Neural cell (in vitro differentiated cells): ENCODE measurements around the gene ATP9B. TPM values are rescaled to one million over a fixed set of nuclear protein-coding genes. Genes with fewer than 3 reads are reported as not detected.

Experiments
- H2AFZ ChIP-seq: fragments of 200-600, 300-800 bp; sonication (generic), shearing (Covaris generic); 2 replicates; pipeline ENCODE4 v1.6.0; 2014; ENCODE audit warnings: low read depth, mild to moderate bottlenecking, antibody characterized with exemption, low read length, moderate library complexity
- H3F3A ChIP-seq: fragments of 200-600 bp; shearing (Covaris generic); 2 replicates; pipeline ENCODE4 v1.6.1; 2016; ENCODE audit warnings: mild to moderate bottlenecking, moderate library complexity, mixed read lengths, antibody characterized with exemption, low read length; ENCODE audit not compliant: insufficient read depth, poor library complexity, severe bottlenecking
- H3K27ac ChIP-seq: fragments of 200-600, 300-800 bp; sonication (generic), shearing (Covaris generic); 2 replicates; pipeline ENCODE4 v1.5.1; 2014; ENCODE audit warnings: mild to moderate bottlenecking, low read length, moderate library complexity
- H3K27me3 ChIP-seq: fragments of 300-800, 200-600 bp; sonication (generic), shearing (Covaris generic); 2 replicates; pipeline ENCODE4 v1.6.0; 2014; ENCODE audit warnings: mild to moderate bottlenecking, low read depth, low read length, moderate library complexity; ENCODE audit not compliant: insufficient read depth
- H3K36me3 ChIP-seq: fragments of 300-800, 200-600 bp; sonication (generic), shearing (Covaris generic); 2 replicates; pipeline ENCODE4 v1.5.1; 2014; ENCODE audit warnings: mild to moderate bottlenecking, antibody characterized with exemption, low read length, moderate library complexity; ENCODE audit not compliant: insufficient read depth
- H3K4me2 ChIP-seq: fragments of 300-800, 200-600 bp; sonication (generic), shearing (Covaris generic); 2 replicates; pipeline ENCODE4 v1.6.0; 2014; ENCODE audit warnings: mild to moderate bottlenecking, low read length
- H3K4me3 ChIP-seq: fragments of 300-800, 200-600 bp; sonication (generic), shearing (Covaris generic); 2 replicates; pipeline ENCODE4 v1.5.1; 2014; ENCODE audit warnings: mild to moderate bottlenecking, low read length, moderate library complexity
- H3K79me2 ChIP-seq: fragments of 200-600 bp; shearing (Covaris generic); replicated peaks from 2 replicates; pipeline ENCODE4 v1.6.0; 2014; ENCODE audit warnings: mild to moderate bottlenecking, low read length, moderate library complexity; ENCODE audit not compliant: insufficient read depth
- H3K9ac ChIP-seq: fragments of 300-800, 200-600 bp; sonication (generic), shearing (Covaris generic); 2 replicates; pipeline ENCODE4 v1.6.1; 2016; ENCODE audit warnings: mild to moderate bottlenecking, low read length, mixed read lengths
- H3K9me2 ChIP-seq: fragments of 200-600 bp; shearing (Covaris generic); 2 replicates; pipeline ENCODE4 v1.6.1; 2016; ENCODE audit warnings: mild to moderate bottlenecking, low read length, mixed read lengths; ENCODE audit not compliant: insufficient read depth
- H3K9me3 ChIP-seq: fragments of 200-600, 300-800 bp; sonication (generic), shearing (Covaris generic); 2 replicates; pipeline ENCODE4 v1.6.1; 2016; ENCODE audit warnings: mild to moderate bottlenecking, mixed run types, low read length, moderate library complexity, mixed read lengths
- H4K20me1 ChIP-seq: fragments of 200-600 bp; shearing (Covaris generic); 2 replicates; pipeline ENCODE4 v1.6.1; 2016; ENCODE audit warnings: mild to moderate bottlenecking, mixed run types; ENCODE audit not compliant: insufficient read depth
- EP300 ChIP-seq: fragments of 450-650 bp; conservative IDR thresholded peaks from 2 replicates; pipeline ENCODE4 v1.6.1; 2014; ENCODE audit warnings: antibody characterized with exemption, mild to moderate bottlenecking, moderate library complexity; ENCODE audit not compliant: poor library complexity, severe bottlenecking
- EZH2 ChIP-seq: fragments of 200-600, 300-800 bp; shearing (Covaris generic), sonication (generic); IDR thresholded peaks from 2 replicates; pipeline ENCODE4 v1.6.1; 2014; ENCODE audit warnings: antibody characterized with exemption, low read length, borderline replicate concordance, mild to moderate bottlenecking; ENCODE audit not compliant: insufficient read depth, poor library complexity, severe bottlenecking
- MXI1 ChIP-seq: fragments of 450-650 bp; conservative IDR thresholded peaks from 2 replicates; pipeline ENCODE4 v1.6.1; 2014; ENCODE audit warnings: antibody characterized with exemption, mild to moderate bottlenecking; ENCODE audit not compliant: poor library complexity, severe bottlenecking
- POLR2AphosphoS5 ChIP-seq: IDR thresholded peaks from 2 replicates; pipeline ENCODE4 v1.6.1; 2012
- RAD21 ChIP-seq: fragments of 450-650 bp; conservative IDR thresholded peaks from 2 replicates; pipeline ENCODE4 v1.6.1; 2014; ENCODE audit warnings: antibody characterized with exemption, mild to moderate bottlenecking, moderate library complexity
- SMC3 ChIP-seq: fragments of 450-650 bp; conservative IDR thresholded peaks from 2 replicates; pipeline ENCODE4 v1.6.1; 2014; ENCODE audit warnings: antibody characterized with exemption, mild to moderate bottlenecking, moderate library complexity; ENCODE audit not compliant: poor library complexity
- TAF1 ChIP-seq: IDR thresholded peaks from 2 replicates; pipeline ENCODE4 v1.6.1; 2012; ENCODE audit warnings: low read depth
- polyA plus RNA-seq: library from polyadenylated mRNA; depleted of rRNA; stranded (reverse); fragments of >200 nt; gene quantifications from 2 replicates; pipeline ENCODE4 v1.2.3, GENCODE V29; 2014
- TF ChIP-seq, protein P1 (sequence below): fragments of 450-650 bp; IDR thresholded peaks from 2 replicates; pipeline ENCODE4 v1.5.1; 2014; ENCODE audit warnings: antibody characterized with exemption, mild to moderate bottlenecking, moderate library complexity; ENCODE audit not compliant: poor library complexity, severe bottlenecking
- TF ChIP-seq, protein P2 (sequence below): IDR thresholded peaks from 2 replicates; pipeline ENCODE4 v1.6.1; 2012; ENCODE audit warnings: borderline replicate concordance

ATP9B gene
- polyA plus RNA-seq, 1 donor from 2014 or later, result 15.4 TPM

DNA sequence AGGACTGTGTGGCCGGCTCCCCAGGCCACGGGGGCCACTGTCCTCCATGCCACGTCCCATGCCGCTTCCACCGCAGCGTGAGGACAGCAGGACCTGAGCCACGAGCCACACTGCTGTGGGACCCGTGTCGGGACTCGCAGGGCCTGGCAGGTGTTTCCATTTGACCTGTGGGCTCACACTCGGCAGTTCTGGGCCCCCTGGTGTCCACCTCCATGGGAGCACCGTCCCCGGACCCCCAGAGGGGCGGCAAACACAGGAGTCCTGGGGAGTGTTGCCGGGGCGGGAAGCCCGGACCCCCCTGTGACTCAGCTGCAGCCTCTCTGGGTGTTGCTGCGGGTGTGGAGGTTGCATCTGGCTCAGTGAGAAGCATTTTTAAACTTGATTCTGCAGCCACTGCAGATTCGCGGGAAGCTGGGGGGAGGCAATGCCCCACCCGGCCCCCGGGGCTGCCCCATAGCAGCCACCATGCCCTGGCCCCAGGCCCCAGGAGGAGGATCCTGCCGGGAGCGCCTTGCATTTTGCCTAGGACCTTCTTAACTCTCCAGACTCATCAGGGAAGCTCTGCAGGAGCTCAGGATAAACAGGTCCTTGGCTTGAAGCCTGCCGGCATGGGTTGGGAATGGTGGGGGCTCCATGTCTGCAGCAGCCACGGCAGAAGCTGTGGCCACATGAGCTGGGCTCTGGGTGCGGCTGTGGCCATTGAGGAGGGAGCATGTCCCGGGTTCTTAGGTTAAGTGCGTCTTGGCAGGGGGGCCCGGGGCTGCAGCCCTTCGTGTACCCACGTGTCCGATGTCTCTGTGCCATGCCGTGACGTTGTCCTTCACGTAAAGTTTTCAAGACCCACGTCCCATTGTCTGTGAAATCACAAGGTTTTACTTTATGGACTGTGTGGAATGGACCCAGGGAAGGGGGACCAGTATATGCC is 357.4 kb downstream of the ATP9B start:
- TF ChIP-seq SMC3, result no peak
- TF ChIP-seq, protein P1, sequence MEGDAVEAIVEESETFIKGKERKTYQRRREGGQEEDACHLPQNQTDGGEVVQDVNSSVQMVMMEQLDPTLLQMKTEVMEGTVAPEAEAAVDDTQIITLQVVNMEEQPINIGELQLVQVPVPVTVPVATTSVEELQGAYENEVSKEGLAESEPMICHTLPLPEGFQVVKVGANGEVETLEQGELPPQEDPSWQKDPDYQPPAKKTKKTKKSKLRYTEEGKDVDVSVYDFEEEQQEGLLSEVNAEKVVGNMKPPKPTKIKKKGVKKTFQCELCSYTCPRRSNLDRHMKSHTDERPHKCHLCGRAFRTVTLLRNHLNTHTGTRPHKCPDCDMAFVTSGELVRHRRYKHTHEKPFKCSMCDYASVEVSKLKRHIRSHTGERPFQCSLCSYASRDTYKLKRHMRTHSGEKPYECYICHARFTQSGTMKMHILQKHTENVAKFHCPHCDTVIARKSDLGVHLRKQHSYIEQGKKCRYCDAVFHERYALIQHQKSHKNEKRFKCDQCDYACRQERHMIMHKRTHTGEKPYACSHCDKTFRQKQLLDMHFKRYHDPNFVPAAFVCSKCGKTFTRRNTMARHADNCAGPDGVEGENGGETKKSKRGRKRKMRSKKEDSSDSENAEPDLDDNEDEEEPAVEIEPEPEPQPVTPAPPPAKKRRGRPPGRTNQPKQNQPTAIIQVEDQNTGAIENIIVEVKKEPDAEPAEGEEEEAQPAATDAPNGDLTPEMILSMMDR, result no peak
- TF ChIP-seq MXI1, result no peak
- no peak for TF ChIP-seq POLR2AphosphoS5
- no peak for TF ChIP-seq EP300
- TF ChIP-seq TAF1, result no peak
- TF ChIP-seq RAD21, result no peak
- TF ChIP-seq, protein P2, sequence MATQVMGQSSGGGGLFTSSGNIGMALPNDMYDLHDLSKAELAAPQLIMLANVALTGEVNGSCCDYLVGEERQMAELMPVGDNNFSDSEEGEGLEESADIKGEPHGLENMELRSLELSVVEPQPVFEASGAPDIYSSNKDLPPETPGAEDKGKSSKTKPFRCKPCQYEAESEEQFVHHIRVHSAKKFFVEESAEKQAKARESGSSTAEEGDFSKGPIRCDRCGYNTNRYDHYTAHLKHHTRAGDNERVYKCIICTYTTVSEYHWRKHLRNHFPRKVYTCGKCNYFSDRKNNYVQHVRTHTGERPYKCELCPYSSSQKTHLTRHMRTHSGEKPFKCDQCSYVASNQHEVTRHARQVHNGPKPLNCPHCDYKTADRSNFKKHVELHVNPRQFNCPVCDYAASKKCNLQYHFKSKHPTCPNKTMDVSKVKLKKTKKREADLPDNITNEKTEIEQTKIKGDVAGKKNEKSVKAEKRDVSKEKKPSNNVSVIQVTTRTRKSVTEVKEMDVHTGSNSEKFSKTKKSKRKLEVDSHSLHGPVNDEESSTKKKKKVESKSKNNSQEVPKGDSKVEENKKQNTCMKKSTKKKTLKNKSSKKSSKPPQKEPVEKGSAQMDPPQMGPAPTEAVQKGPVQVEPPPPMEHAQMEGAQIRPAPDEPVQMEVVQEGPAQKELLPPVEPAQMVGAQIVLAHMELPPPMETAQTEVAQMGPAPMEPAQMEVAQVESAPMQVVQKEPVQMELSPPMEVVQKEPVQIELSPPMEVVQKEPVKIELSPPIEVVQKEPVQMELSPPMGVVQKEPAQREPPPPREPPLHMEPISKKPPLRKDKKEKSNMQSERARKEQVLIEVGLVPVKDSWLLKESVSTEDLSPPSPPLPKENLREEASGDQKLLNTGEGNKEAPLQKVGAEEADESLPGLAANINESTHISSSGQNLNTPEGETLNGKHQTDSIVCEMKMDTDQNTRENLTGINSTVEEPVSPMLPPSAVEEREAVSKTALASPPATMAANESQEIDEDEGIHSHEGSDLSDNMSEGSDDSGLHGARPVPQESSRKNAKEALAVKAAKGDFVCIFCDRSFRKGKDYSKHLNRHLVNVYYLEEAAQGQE, result no peak
- no peak for TF ChIP-seq EZH2
- Histone ChIP-seq H3F3A (no peaks in the 10 kb centered on the region), H3K9ac (no peak overlapping the region), H3K9me2 (no peaks in the 10 kb centered on the region), H3K9me3 (no peaks in the 10 kb centered on the region), H3K79me2 (no peaks in the 10 kb centered on the region), H3K27ac (no peak overlapping the region), H3K36me3 (no peaks in the 10 kb centered on the region), H3K4me2 (no peak overlapping the region), H3K27me3 (no peaks in the 10 kb centered on the region), H2AFZ (no peak overlapping the region), H4K20me1 (no peaks in the 10 kb centered on the region), H3K4me3 (no peak overlapping the region)

GRCh38 chr18:79427368-79428225 is 358.4 kb downstream of the ATP9B start:
- Histone ChIP-seq H3K9me3 (no peaks in the 10 kb centered on the region), H2AFZ (no peak overlapping the region), H3K9me2 (no peaks in the 10 kb centered on the region), H3K4me2 (no peak overlapping the region), H3K9ac (no peak overlapping the region), H3K27me3 (no peaks in the 10 kb centered on the region), H3F3A (no peaks in the 10 kb centered on the region), H3K79me2 (no peaks in the 10 kb centered on the region), H3K4me3 (no peak overlapping the region), H3K27ac (no peak overlapping the region), H4K20me1 (no peaks in the 10 kb centered on the region), H3K36me3 (no peaks in the 10 kb centered on the region)
- TF ChIP-seq SMC3, result no peak
- TF ChIP-seq, protein P2, result no peak
- TF ChIP-seq, protein P1, result no peak
- no peak for TF ChIP-seq EZH2
- no peak for TF ChIP-seq POLR2AphosphoS5
- no peak for TF ChIP-seq EP300
- TF ChIP-seq MXI1, result no peak
- TF ChIP-seq RAD21, result no peak
- TF ChIP-seq TAF1, result no peak
